ENCODE data around the gene CNOT3.

The CNOT3 gene

GRCh38 chr19:54148158-54148557 is 10.6 kb downstream of the CNOT3 start:
- ChIA-PET POLR2A (interaction anchor here (0.6 to 0.8 kb wide), 2 partner anchors 11 kb away, joined by 3 to 4 read pairs; partner anchors contain the start of gene LENG1), CTCF (no interaction called here)
- TF ChIP-seq TARDBP (IDR thresholded peaks at IDR 0.05) (no peak), SP1 (IDR thresholded peaks at IDR 0.05) (no peak), BHLHE40 (IDR thresholded peaks at IDR 0.05; ENCODE audit: borderline replicate concordance) (no peak), SUZ12 (IDR thresholded peaks at IDR 0.05) (no peak), L3MBTL2 (conservative IDR thresholded peaks at IDR 0.05) (no peak), ZNF384 (IDR thresholded peaks at IDR 0.05) (no peak), LEF1 (IDR thresholded peaks at IDR 0.05; ENCODE audit: borderline replicate concordance) (no peak), FOXK2 (IDR thresholded peaks at IDR 0.05) (no peak), HDGF (IDR thresholded peaks at IDR 0.05; ENCODE audit: borderline replicate concordance) (no peak), FOXA1 (IDR thresholded peaks at IDR 0.05) (no peak), ARNT (IDR thresholded peaks at IDR 0.05) (no peak), PKNOX1 (IDR thresholded peaks at IDR 0.05) (no peak), NFRKB (IDR thresholded peaks at IDR 0.05) (no peak)
- DNase-seq (ENCODE audit: extremely low spot score) = no peak

- no peak for DNase-seq (ENCODE audit: extremely low spot score)
- no peak for TF ChIP-seq ELF4 (IDR thresholded peaks at IDR 0.05)
- no peak for TF ChIP-seq BHLHE40 (IDR thresholded peaks at IDR 0.05; ENCODE audit: borderline replicate concordance)
- TF ChIP-seq SP1 (IDR thresholded peaks at IDR 0.05) = no peak
- TF ChIP-seq FOXM1 (IDR thresholded peaks at IDR 0.05; ENCODE audit: borderline replicate concordance) = no peak
- TF ChIP-seq ARNT (IDR thresholded peaks at IDR 0.05) = no peak
- no peak for TF ChIP-seq LEF1 (IDR thresholded peaks at IDR 0.05; ENCODE audit: borderline replicate concordance)
- no peak for TF ChIP-seq HDGF (IDR thresholded peaks at IDR 0.05; ENCODE audit: borderline replicate concordance)
- TF ChIP-seq CTBP1 (IDR thresholded peaks at IDR 0.05; ENCODE audit: borderline replicate concordance) = no peak
- no peak for TF ChIP-seq NFRKB (IDR thresholded peaks at IDR 0.05)
- no peak for TF ChIP-seq ZNF384 (IDR thresholded peaks at IDR 0.05)
- no peak for TF ChIP-seq SUZ12 (IDR thresholded peaks at IDR 0.05)
- no peak for TF ChIP-seq FOXA1 (IDR thresholded peaks at IDR 0.05)
- no peak for TF ChIP-seq PKNOX1 (IDR thresholded peaks at IDR 0.05)
- TF ChIP-seq TARDBP (IDR thresholded peaks at IDR 0.05) = no peak
- no peak for TF ChIP-seq L3MBTL2 (conservative IDR thresholded peaks at IDR 0.05)
- TF ChIP-seq FOXK2 (IDR thresholded peaks at IDR 0.05) = no peak
- ChIA-PET CTCF (no interaction called here), POLR2A (interaction anchor here (1.1 to 1.9 kb wide), 2 partner anchors 10 to 12 kb away, joined by 3 to 10 read pairs; partner anchors contain the start of genes CNOT3 and LENG1)
Measured at GRCh38 chr19:54149021-54149812, 11.7 kb downstream of the CNOT3 start.

- CTCF ChIA-PET = no interaction called here
- no peak for DNase-seq (ENCODE audit: extremely low spot score)
- POLR2A ChIA-PET = interaction anchor here (0.8 to 1.9 kb wide), 3 partner anchors 8 to 15 kb away, joined by 3 to 10 read pairs (median 4); partner anchors contain the start of gene LENG1
- TF ChIP-seq BHLHE40 (IDR thresholded peaks at IDR 0.05; ENCODE audit: borderline replicate concordance) (no peak), ELF4 (IDR thresholded peaks at IDR 0.05) (no peak), HDGF (IDR thresholded peaks at IDR 0.05; ENCODE audit: borderline replicate concordance) (no peak), FOXK2 (IDR thresholded peaks at IDR 0.05) (no peak), SUZ12 (IDR thresholded peaks at IDR 0.05) (no peak), TARDBP (IDR thresholded peaks at IDR 0.05) (no peak), NFRKB (IDR thresholded peaks at IDR 0.05) (no peak), CTBP1 (IDR thresholded peaks at IDR 0.05; ENCODE audit: borderline replicate concordance) (no peak), SP1 (IDR thresholded peaks at IDR 0.05) (no peak), PKNOX1 (IDR thresholded peaks at IDR 0.05) (no peak), FOXA1 (IDR thresholded peaks at IDR 0.05) (no peak), ZNF384 (IDR thresholded peaks at IDR 0.05) (no peak), ARNT (IDR thresholded peaks at IDR 0.05) (no peak), FOXM1 (IDR thresholded peaks at IDR 0.05; ENCODE audit: borderline replicate concordance) (no peak), LEF1 (IDR thresholded peaks at IDR 0.05; ENCODE audit: borderline replicate concordance) (no peak), L3MBTL2 (conservative IDR thresholded peaks at IDR 0.05) (no peak)
Measured at GRCh38 chr19:54151362-54152035, 13.9 kb downstream of the CNOT3 start.

GRCh38 chr19:54152267-54152666 is 14.7 kb downstream of the CNOT3 start:
- no peak for DNase-seq (ENCODE audit: extremely low spot score)
- ChIA-PET POLR2A (interaction anchor here (1.0 kb wide), 1 partner anchor 15 kb away, joined by 4 read pairs; no protein-coding TSS in a partner anchor), CTCF (no interaction called here)
- TF ChIP-seq FOXA1 (IDR thresholded peaks at IDR 0.05) (no peak), SP1 (IDR thresholded peaks at IDR 0.05) (no peak), L3MBTL2 (conservative IDR thresholded peaks at IDR 0.05) (no peak)

GRCh38 chr19:54152878-54153524 is 15.4 kb downstream of the CNOT3 start:
- TF ChIP-seq CTBP1 (IDR thresholded peaks at IDR 0.05; ENCODE audit: borderline replicate concordance) = no peak
- TF ChIP-seq HDGF (IDR thresholded peaks at IDR 0.05; ENCODE audit: borderline replicate concordance) = no peak
- TF ChIP-seq TARDBP (IDR thresholded peaks at IDR 0.05) = no peak
- TF ChIP-seq NFRKB (IDR thresholded peaks at IDR 0.05) = no peak
- no peak for TF ChIP-seq SUZ12 (IDR thresholded peaks at IDR 0.05)
- TF ChIP-seq SP1 (IDR thresholded peaks at IDR 0.05) = no peak
- no peak for TF ChIP-seq ARNT (IDR thresholded peaks at IDR 0.05)
- TF ChIP-seq ZNF384 (IDR thresholded peaks at IDR 0.05) = no peak
- no peak for TF ChIP-seq LEF1 (IDR thresholded peaks at IDR 0.05; ENCODE audit: borderline replicate concordance)
- TF ChIP-seq ELF4 (IDR thresholded peaks at IDR 0.05) = no peak
- no peak for TF ChIP-seq FOXA1 (IDR thresholded peaks at IDR 0.05)
- ChIA-PET POLR2A (no interaction called here), CTCF (no interaction called here)
- no peak for DNase-seq (ENCODE audit: extremely low spot score)

Measured in HEK293T (cell line).